OCI-LY7 (cell line): Measurements from ENCODE around the gene SOX5.

Experiments used
- CTCF ChIP-seq: fragments of 200-600 bp; sonication (generic); conservative IDR thresholded peaks from 2 replicates; pipeline ENCODE4 v1.5.1; 2014; ENCODE audit warnings: mild to moderate bottlenecking, antibody characterized with exemption, low read length, moderate library complexity, mixed read lengths
- EZH2phosphoT487 ChIP-seq: fragments of 200-600 bp; sonication (generic); IDR thresholded peaks from 2 replicates; pipeline ENCODE4 v1.6.1; 2018; ENCODE audit warnings: low read depth, borderline replicate concordance, mild to moderate bottlenecking, mixed run types, antibody characterized with exemption, low read length, moderate library complexity, mixed read lengths

GRCh38 chr12:23655884-23656283 is 293.6 kb downstream of the SOX5 start:
- TF ChIP-seq CTCF (no peak), EZH2phosphoT487 (no peak)
